GM23248 (cell line): Measurements from ENCODE around the gene ERICH6.

Experiments
- EZH2 ChIP-seq: fragments of 200-600 bp; sonication (generic); IDR thresholded peaks from 2 replicates; pipeline ENCODE4 v1.6.1; 2018; ENCODE audit warnings: antibody characterized with exemption, mild to moderate bottlenecking; ENCODE audit not compliant: insufficient read depth, poor library complexity, severe bottlenecking
- EZH2phosphoT487 ChIP-seq: fragments of 200-600 bp; sonication (generic); IDR thresholded peaks from 2 replicates; pipeline ENCODE4 v1.6.1; 2018; ENCODE audit warnings: antibody characterized with exemption, moderate library complexity, mild to moderate bottlenecking, low read depth; ENCODE audit not compliant: insufficient read depth

- TF ChIP-seq EZH2phosphoT487 (no peak), EZH2 (no peak)
Measured at GRCh38 chr3:150610785-150611184, 92.9 kb downstream of the ERICH6 start.
